GM18526 (cell line): ENCODE results near the gene MBIP.

ENCODE experiments used
- POLR2A ChIP-seq: IDR thresholded peaks from 3 replicates; pipeline ENCODE4 v1.6.1; 2011; ENCODE audit not compliant: insufficient read length; ENCODE audit errors: extremely low read depth

MBIP gene

DNA sequence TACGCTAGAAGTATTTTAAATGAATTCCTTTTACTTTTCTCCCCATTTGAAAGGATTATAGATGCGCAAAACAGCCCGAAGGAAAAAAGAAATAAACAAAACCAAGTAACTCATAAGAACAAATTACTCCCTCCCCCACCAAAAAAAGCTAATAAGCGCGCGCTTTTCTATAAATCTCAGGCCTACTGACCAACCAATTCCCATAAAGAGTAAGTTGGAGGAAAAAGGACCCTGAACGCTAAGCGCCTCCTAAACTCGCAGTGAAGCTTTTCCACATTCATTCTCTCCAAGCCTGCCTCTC, 588 bp downstream of the MBIP start:
- TF ChIP-seq POLR2A = no peak

DNA sequence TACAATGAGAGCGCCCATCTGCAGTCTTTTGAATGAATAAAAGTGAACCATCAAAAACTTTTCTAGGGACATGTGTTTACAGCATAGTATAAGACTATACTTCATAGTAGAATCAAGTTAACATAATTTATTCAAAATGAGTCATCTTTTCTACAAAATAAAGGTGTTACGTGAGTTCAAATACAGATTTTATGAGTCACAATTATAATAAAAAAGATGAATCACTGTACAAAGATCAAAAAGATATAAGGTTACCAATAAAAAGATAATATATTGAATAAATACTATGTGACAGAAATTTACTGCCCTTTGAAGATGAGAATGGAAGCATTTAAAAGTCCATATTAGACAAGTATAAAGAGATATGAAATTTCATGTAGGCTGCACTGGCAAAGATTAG, 2.8 kb downstream of the MBIP start:
- no peak for TF ChIP-seq POLR2A

DNA sequence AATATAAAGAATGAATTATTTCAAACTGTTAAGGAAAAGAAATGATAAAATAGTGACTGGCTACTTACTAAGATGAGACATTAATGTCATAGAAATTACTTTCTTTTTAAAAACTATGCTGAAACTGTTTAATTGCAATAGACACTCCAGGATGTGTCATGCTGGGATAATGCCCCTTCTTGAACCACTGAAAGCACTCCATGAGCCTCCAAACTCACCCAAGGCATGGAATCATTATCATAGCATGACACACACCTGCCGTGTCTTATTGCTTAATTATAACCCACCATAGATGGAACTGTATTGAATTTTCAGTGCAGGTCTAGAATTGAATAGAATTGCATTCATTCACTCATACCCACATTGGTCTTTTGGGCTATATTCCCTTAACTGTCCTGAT, 4.3 kb downstream of the MBIP start:
- no peak for TF ChIP-seq POLR2A

DNA sequence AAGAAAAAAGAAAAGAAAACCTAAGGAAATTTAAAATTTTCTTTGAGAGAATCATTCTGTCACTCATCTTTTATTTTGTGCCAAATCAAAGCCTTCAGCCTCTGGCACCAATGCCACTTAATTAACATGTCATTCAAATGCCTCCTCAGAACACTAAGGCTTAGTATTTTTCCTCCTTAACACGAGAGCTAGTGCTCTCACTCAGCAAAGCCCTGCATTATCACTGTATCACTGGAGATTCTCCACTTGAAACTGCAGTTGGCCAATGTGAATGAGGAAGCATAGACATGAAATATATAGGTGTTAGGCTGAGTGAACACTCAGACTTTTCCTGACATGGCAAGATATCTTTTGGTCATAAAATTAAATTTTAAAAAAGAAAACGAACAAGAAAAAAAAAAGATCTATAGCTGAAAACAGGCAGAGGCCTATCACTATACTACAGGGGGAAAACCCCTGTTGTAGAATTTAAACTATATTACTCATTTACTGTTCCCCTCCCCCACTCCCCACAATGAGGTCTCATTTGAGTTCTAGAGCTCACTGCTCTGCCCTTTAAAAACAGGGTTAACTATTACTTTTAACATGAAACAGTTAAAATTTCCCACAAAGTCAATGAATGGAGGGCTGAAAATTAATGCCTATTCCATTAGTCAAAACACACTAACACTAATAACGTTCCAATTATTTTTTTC, 5.1 kb downstream of the MBIP start:
- TF ChIP-seq POLR2A = no peak

DNA sequence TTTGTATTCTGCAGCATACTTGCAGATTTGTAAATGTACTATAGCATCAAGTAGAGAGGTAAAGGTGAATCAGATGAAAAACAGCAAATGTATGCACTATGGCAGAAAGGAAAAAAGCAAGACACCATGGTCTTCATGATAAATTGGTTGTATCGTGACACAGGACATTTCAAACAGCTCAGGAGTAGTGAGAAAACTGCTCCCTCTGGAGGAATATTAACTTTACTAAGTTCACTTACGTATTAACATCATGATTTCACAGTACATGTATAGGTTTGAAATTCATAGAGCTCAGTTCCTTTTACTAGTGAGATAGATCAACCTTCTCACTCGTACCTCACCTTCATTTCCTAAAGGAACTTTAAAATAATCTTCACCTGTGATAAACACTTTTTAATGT, 6.5 kb downstream of the MBIP start:
- no peak for TF ChIP-seq POLR2A

DNA sequence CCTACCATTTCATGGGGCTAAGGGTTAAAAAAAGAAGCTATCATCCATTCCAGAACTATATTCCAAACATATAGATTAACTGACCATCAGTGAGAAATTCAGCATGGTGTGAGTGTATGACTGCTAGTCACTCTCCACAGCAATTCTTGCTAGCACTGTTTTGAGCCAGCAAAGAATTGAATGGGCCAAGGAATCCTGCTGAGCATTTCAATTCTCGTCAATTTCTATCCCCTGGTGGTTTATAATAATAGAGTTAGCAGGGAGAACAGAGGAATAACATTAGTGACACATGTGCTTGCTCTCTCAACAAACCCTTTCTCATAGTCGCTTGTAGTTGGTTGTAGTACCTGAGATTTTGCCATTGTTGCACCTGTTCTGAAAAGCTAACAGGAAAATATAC, 7.2 kb downstream of the MBIP start:
- TF ChIP-seq POLR2A = no peak

DNA sequence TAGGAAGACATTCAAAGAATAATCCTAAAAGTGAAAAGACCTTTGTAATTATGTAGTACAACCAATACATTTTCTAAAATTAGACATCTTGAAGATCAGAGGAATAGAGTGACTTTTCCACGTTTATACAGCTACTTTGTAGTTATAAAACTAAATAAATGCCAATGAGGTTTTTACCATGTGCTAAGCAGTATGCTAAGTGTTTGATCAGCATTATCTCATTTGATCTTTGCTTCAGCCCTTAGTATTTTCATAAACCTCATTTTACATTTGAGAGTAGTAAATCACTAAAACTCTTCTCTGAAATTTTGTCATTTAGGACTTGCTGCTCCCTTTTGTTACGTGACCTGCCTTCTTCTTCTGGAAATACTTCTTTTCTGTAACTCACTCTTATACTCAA, 13.6 kb downstream of the MBIP start:
- no peak for TF ChIP-seq POLR2A

DNA sequence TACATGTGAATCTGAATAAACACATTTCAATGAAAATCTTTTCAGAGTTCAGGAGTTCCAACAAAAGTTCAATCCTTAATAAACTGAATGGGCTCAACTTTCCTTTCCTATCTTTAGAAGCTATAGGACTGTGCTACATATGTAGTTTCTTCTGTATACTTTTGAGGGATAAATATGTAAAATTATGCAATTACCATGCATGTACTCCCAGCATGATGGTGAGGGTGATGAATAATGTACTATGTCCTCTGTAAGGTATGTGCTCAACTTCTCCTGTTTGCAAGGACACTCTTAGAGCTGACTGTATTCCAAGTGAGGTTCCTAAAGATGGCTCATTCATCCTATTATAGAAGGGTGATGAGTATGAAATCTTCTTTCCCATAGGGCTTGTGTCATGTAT, 15.5 kb downstream of the MBIP start:
- TF ChIP-seq POLR2A = no peak

DNA sequence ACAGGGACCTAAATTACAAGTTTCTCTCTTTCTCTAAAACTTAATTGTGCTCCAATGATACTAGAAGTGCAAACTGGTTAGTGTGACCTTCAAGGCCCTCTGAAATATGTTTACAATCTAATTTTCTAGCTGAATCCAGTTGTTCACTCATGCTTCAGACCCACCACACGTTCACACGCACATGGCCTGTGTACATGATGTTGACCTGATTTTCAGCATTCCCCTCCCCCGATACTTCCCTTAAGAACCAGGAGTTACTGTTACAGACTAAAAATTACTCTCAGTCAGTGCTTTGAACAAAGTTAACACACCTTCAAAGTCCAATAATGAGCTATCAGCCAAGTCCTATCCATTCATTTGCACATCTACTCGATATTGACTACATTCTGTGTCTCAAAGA, 16.5 kb downstream of the MBIP start:
- no peak for TF ChIP-seq POLR2A

DNA sequence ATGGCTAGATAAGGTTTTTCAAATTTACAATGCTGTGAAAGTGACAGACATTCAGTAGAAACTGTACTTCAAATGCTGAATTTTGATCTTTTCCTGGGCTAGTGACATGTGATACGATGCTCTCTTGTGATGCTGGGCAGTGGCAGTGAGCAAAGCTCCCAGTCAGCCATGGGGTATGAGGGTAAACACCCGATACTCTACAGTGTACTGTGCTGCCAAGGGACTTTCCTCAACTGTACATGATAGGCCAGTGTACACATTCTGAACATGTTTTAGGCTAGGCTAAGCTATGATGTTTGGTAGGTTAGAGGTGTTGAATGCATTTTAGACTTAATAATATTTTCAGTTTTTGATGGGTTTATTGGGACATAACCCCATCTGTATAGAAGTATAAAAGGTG, 17.6 kb downstream of the MBIP start:
- no peak for TF ChIP-seq POLR2A

DNA sequence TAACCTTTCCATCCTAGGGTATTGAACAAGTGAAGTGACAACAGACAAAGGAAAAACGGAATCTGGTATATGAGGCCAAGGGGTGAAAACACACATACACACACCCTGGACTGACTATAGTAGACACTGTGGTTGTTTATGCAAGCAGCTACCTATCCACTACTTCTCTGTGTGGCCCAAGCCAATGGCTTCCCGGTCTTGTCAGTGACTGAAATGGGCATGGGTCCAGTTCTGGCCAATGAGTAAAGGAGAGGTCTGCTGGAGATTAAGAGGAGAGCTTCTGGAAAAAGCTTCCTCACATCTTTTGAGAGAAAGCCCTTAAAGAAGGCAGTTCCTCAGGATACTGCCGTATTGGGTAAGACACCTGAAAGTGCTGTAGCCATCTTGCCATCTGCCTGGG, 19.3 kb downstream of the MBIP start:
- no peak for TF ChIP-seq POLR2A

DNA sequence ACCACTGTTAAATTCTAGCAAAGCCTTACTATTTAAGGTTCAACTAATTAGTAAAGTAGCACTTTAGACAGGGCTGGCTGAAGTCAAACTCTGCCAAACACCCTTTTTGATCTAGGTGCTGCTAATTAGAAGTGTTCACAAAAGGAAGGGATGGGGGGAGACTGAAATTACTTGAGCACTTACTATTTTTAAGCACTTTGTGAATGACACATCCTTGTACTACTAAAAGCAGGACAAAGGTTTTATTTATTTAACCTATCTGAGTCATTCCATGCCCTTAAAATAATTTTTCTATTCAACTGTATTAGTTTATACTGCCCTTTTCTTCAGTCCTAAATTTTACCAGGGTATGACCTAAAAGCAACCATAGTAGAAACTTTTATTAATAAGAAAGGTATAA, 20.1 kb downstream of the MBIP start:
- no peak for TF ChIP-seq POLR2A

DNA sequence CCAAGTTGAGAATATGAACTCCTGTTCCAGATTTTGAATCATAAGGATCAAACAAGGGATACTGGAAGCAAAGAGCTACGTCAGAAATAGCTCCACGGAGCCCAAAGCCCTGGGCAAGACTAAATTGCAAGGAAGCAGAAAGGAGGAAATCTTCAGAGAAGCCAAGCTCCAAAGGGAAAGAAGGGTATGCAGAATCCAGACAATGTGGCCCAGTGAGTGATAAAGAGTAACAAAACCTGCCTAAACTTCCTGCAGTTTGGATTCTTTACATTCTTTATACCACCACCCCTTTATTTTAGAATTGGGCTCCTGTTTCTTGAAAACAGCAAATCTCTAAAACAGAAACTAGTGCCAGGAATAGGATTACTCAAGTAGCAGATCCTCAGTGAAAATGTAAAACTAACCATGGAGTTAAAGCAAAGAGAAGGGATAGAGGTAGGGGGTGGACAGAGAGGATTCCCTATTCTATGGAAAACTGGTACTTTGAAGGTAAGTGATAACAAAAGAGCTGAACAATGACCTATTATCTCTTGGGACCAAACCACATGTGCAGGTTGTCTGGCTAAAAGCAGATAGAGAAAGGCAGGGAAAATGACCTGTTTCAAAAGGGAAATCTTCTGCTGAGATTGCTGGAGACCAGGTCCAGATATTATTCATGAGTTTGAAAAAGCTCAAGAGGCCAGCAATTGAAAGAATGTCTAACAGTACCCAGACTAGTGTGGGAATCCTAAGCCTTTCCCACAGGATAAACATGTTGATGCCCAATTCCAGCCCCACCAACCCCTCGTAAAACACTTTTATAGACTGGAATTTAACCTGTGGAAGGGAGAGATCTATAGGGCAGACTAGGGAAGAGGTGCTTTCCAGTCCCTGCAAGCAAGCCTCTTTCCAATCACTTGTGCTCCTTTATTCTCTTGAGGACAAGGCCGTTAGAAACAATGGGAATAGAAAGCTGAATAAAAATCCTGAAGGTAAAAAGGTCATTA, 24.5 kb downstream of the MBIP start:
- TF ChIP-seq POLR2A = no peak

DNA sequence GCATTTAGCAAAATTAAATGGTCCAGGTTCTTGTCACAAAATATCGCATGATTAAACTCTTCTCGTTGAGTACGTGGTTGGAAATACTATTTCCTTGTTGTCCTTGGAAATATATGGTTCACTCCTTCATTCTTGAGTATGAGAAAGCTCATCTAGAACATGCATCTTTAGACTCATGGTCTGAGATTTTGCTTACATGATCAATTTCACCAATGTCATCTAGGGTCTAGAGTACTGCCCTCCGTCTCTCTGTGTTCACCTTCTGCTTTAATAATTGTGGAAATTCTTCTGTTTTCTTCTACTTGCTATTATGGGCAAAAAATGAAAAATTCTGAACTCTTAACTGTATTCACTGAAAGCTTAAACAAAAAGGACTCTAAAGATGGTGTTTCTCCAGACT, 25.9 kb downstream of the MBIP start:
- TF ChIP-seq POLR2A = no peak

DNA sequence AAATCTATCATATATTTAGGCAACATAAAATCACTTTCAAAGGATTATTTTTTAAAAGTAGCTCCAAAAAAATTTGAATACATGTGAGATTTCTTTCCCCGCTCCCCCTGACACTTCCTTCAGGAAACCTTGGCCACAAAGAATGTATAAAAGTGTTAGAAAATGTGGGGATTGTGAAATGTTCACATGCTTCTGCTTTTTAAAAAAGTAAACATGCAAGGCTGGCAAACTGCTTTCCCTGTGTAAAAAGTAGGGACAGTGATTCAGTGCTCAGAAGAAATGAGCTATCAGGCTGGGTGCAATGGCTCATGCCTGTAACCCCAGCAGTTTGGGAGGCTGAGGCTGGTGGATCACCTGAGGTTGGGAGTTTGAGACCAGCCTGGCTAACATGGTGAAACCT, 26.6 kb downstream of the MBIP start:
- TF ChIP-seq POLR2A = no peak

DNA sequence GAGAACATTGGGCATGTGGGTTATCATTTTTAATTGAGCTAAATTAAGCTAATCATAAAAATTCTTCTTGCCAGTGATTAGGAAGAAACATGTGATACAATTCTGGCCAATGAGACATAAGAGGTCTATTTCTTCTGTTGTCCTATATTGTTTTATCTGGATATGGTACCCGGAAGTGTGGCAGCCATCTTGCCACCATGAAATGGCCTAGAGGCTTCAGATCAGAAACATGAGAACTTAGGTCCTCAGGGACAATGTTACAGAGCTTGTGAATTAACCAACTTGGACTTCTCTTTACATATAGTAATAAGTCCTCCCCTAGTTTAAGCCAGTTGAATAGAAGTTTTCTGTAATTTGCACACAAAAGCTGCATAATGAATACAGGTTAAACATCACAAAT, 30.5 kb downstream of the MBIP start:
- no peak for TF ChIP-seq POLR2A

DNA sequence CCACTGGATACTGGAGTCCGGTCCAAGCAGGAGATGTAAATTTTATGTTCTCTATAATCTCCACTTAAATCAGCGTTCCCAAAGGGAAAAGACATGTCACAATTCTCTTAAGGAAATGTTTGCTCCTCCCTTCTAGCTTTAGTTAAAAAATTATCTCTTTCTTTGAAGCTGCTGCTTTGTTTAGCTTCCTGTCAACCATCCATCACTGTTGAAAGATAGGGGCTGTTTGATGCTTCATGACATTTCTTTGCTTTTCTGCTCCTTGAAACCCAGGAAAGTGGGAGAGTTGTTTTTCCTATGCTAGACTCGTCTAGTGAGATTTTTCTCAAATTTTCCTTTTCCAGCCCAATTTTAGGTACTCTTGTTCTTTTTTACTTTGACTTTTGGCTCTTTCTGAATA, 31.9 kb downstream of the MBIP start:
- no peak for TF ChIP-seq POLR2A
